Chondrocyte (in vitro differentiated cells): ENCODE measurements around the gene PRDM5. TPM values are rescaled to one million over a fixed set of nuclear protein-coding genes. Genes with fewer than 3 reads are reported as not detected.

Experiments used
- DNase-seq: peaks from one replicate; pipeline ENCODE4 v3.0.0; 2021; ENCODE audit warnings: mixed read lengths, low spot score
- H3K27ac Mint-ChIP-seq: one replicate; pipeline ENCODE4 v1.8.0; 2021; ENCODE audit warnings: mild to moderate bottlenecking, moderate library complexity, mixed read lengths; ENCODE audit not compliant: unreplicated experiment
- H3K27me3 Mint-ChIP-seq: 2 replicates; pipeline ENCODE4 v1.8.0; 2021; ENCODE audit warnings: low read depth, mixed read lengths
- H3K36me3 Mint-ChIP-seq: 2 replicates; pipeline ENCODE4 v1.8.0; 2021; ENCODE audit warnings: low read depth, mixed read lengths
- H3K4me1 Mint-ChIP-seq: 2 replicates; pipeline ENCODE4 v1.8.0; 2021; ENCODE audit warnings: low read depth, mild to moderate bottlenecking, mixed read lengths
- H3K4me3 Mint-ChIP-seq: one replicate; pipeline ENCODE4 v1.8.0; 2021; ENCODE audit warnings: mild to moderate bottlenecking, moderate library complexity, mixed read lengths; ENCODE audit not compliant: unreplicated experiment
- H3K9me3 Mint-ChIP-seq: 2 replicates; pipeline ENCODE4 v1.8.0; 2021; ENCODE audit warnings: low read depth, mixed read lengths
- total RNA-seq: library from RNA; stranded (reverse); gene quantifications from 3 replicates; pipeline ENCODE4 v1.2.1, GENCODE V29; 2021
- TF ChIP-seq, protein P1 (sequence below): fragments of 200-600 bp; sonication (generic); IDR thresholded peaks from 2 replicates; pipeline ENCODE4 v1.5.0; 2021; ENCODE audit warnings: antibody characterized with exemption, mild to moderate bottlenecking, moderate library complexity

PRDM5 gene
- total RNA-seq, 1 donor from 2014 or later = 9.3 TPM

DNA sequence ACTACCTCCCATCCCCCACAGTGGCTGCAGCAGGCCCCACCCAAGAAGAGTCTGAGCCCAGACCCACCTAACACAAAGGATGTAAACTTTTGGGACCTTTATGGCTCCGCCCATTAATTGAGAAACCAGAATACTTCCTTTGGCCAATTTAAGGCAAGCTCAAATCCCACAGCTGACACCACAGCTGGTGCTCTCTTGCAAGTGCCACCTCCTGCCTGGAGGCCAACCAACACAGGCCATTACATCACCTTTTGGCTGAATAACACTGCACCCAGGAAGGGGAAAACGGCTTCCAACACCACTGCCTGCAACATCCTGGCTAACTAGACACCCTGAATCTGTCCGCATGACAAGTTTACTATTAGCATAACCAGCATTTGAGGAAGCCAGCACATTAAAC, 248.8 kb downstream of the PRDM5 start:
- no peak overlapping the region for H3K4me3 Mint-ChIP-seq
- H3K27me3 Mint-ChIP-seq = no peaks in the 10 kb centered on the region
- peaks cover 6% of the 10 kb centered on the region for H3K36me3 Mint-ChIP-seq
- no peak for DNase-seq
- TF ChIP-seq, protein P1, sequence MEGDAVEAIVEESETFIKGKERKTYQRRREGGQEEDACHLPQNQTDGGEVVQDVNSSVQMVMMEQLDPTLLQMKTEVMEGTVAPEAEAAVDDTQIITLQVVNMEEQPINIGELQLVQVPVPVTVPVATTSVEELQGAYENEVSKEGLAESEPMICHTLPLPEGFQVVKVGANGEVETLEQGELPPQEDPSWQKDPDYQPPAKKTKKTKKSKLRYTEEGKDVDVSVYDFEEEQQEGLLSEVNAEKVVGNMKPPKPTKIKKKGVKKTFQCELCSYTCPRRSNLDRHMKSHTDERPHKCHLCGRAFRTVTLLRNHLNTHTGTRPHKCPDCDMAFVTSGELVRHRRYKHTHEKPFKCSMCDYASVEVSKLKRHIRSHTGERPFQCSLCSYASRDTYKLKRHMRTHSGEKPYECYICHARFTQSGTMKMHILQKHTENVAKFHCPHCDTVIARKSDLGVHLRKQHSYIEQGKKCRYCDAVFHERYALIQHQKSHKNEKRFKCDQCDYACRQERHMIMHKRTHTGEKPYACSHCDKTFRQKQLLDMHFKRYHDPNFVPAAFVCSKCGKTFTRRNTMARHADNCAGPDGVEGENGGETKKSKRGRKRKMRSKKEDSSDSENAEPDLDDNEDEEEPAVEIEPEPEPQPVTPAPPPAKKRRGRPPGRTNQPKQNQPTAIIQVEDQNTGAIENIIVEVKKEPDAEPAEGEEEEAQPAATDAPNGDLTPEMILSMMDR = no peak
- H3K9me3 Mint-ChIP-seq = peaks cover 46% of the 10 kb centered on the region
- H3K27ac Mint-ChIP-seq = no peak overlapping the region
- no peaks in the 10 kb centered on the region for H3K4me1 Mint-ChIP-seq

GRCh38 chr4:120672558-120673147, 249.9 kb downstream of the PRDM5 start:
- Mint-ChIP-seq H3K4me1 (no peaks in the 10 kb centered on the region), H3K36me3 (peaks cover 6% of the 10 kb centered on the region), H3K9me3 (peaks cover 45% of the 10 kb centered on the region), H3K4me3 (no peak overlapping the region), H3K27me3 (no peaks in the 10 kb centered on the region), H3K27ac (no peak overlapping the region)
- DNase-seq = no peak
- TF ChIP-seq, protein P1 = no peak

DNA sequence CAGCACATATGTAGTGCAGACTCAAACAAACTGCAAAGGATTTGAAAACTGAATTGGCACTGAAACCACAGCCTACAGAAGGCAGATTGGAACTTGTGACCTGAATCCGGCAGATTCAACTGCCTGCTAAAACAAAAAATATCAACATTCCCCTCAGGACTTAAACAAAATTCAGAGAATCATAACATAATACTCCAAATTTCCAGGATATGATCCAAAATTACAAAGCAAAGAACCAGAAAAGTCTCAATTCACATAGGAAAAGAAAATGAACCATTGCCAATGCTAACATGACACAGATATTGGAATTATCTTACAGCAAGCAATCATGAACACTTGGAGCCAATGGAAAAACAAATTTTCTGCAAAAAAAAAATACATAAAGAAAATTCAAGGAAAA, 250.4 kb downstream of the PRDM5 start:
- H3K27me3 Mint-ChIP-seq = no peaks in the 10 kb centered on the region
- H3K9me3 Mint-ChIP-seq = peaks cover 40% of the 10 kb centered on the region
- no peak for DNase-seq
- H3K27ac Mint-ChIP-seq = no peak overlapping the region
- no peak overlapping the region for H3K4me3 Mint-ChIP-seq
- peaks cover 6% of the 10 kb centered on the region for H3K36me3 Mint-ChIP-seq
- H3K4me1 Mint-ChIP-seq = no peaks in the 10 kb centered on the region
- TF ChIP-seq, protein P1 = no peak

GRCh38 chr4:120671538-120671937, 251.0 kb downstream of the PRDM5 start:
- Mint-ChIP-seq H3K4me3 (no peak overlapping the region), H3K9me3 (peaks cover 37% of the 10 kb centered on the region), H3K4me1 (no peaks in the 10 kb centered on the region), H3K36me3 (peaks cover 6% of the 10 kb centered on the region), H3K27me3 (no peaks in the 10 kb centered on the region), H3K27ac (no peak overlapping the region)
- DNase-seq = no peak
- TF ChIP-seq, protein P1 = no peak

DNA sequence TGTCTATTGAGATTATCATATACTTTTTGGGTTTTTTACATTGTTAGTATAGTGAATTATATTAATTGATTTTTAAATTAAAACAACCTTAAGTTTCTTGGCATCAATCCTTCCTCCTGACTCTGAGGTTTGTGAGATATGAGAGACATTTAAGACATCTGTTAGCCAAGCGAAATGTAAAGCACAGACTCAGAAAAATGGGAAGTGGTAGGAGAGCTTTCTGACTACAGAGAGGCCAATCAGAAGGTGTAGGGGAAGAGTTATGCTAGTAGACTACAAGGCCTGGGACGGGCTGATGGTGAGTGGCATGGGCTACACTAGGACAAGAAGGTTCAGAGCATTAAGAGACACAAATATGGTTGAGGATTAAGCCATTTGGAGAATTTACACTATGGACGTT, 255.4 kb downstream of the PRDM5 start:
- peaks cover 3% of the 10 kb centered on the region for H3K36me3 Mint-ChIP-seq
- no peak overlapping the region for H3K4me3 Mint-ChIP-seq
- no peaks in the 10 kb centered on the region for H3K4me1 Mint-ChIP-seq
- H3K27me3 Mint-ChIP-seq = no peaks in the 10 kb centered on the region
- H3K27ac Mint-ChIP-seq = no peak overlapping the region
- DNase-seq = no peak
- TF ChIP-seq, protein P1 = no peak
- peaks cover 10% of the 10 kb centered on the region for H3K9me3 Mint-ChIP-seq
